Measurements from ENCODE around the gene FAM78B.

The FAM78B gene

DNA sequence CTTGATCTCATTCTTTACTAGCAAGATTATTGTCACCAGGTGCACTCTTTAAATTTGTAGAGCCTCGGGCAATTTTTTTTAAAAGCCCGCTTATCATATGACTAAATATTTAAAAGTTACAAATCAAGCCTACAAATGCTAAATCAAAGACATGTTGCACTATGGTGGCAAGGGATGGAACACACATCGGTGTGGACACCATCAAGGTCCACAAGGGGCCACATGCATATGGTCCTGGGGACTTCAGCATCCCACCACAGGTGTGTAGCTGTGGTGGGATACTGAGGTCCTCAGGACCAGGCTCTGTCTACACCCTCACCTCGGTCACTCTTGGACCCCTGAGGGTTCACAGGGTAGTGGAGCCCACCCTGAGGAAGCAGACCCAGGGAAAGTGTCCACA lies 45.8 kb downstream of the FAM78B start:
- TF ChIP-seq, protein P1, sequence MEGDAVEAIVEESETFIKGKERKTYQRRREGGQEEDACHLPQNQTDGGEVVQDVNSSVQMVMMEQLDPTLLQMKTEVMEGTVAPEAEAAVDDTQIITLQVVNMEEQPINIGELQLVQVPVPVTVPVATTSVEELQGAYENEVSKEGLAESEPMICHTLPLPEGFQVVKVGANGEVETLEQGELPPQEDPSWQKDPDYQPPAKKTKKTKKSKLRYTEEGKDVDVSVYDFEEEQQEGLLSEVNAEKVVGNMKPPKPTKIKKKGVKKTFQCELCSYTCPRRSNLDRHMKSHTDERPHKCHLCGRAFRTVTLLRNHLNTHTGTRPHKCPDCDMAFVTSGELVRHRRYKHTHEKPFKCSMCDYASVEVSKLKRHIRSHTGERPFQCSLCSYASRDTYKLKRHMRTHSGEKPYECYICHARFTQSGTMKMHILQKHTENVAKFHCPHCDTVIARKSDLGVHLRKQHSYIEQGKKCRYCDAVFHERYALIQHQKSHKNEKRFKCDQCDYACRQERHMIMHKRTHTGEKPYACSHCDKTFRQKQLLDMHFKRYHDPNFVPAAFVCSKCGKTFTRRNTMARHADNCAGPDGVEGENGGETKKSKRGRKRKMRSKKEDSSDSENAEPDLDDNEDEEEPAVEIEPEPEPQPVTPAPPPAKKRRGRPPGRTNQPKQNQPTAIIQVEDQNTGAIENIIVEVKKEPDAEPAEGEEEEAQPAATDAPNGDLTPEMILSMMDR (conservative IDR thresholded peaks at IDR 0.05) = no peak
- no peak overlapping the region for H3K27ac ChIP-seq

DNA sequence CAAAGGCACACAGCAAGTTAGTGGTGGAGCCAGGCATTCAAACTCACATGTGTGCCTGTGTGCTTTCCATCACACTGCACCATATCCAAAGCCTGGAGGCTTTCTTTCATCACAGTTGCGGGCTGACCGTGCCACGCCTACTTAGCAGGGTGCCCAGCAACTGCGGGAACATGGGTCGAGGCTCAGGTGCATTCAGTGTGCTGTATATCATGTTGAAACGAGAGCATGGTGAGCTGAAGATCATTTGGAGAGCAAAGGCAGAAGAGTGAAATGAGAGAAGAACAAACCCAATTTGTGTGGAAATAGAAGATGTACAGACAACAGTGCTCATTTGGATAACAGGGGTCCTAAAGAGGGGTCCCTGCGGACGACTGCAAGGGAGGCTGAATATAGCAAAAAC lies 46.5 kb downstream of the FAM78B start:
- TF ChIP-seq, protein P1 (conservative IDR thresholded peaks at IDR 0.05) = no peak

DNA sequence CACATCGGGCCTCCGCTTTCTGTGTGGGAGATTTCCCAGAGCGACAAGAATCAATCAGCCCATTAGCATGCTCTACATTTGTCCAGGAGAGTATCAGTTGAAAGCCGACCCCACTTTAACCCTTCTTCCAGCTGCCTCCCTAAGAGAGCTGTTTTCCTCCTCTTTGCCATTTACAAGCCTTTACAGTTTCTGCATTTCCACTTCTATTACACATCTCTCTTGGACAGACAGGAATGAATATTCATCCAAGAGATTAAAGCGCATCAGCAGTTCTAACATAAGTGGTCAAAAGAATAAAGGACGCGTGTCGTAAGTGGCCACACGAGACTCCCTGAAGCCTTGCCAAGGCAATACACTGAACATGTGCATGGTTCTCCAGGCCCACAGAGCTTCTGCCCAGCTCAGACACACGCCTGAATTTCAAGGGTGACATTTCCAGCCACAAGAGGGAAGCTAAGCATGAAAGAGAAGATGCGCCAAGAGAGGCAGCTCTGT lies 47.3 kb downstream of the FAM78B start:
- no peak overlapping the region for H3K27ac ChIP-seq
- TF ChIP-seq, protein P1 (conservative IDR thresholded peaks at IDR 0.05) = no peak

More for the DNA sequence above, 46.5 kb downstream of the FAM78B start:
- no peak overlapping the region for H3K27ac ChIP-seq

DNA sequence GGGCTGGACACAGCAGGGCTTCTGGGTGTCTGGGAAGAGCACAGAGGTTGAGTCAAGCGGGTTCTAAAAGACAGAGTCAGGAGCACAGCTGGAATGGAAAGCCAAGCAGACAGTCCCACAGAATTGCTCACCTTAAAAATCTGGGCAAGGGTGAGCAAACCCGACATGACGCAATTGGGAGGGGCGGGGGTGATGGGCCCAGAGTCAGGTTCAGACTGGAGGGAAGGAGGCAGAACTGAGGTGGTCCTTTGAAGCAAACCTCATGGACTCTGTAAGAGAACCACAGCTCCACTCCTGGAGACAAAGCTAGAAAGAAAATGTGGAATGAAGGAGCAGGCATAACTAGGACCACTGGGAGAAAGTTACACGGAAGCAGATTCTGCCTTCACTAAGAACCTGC lies 49.0 kb downstream of the FAM78B start:
- H3K27ac ChIP-seq = no peak overlapping the region
- TF ChIP-seq, protein P1 (conservative IDR thresholded peaks at IDR 0.05) = no peak

DNA sequence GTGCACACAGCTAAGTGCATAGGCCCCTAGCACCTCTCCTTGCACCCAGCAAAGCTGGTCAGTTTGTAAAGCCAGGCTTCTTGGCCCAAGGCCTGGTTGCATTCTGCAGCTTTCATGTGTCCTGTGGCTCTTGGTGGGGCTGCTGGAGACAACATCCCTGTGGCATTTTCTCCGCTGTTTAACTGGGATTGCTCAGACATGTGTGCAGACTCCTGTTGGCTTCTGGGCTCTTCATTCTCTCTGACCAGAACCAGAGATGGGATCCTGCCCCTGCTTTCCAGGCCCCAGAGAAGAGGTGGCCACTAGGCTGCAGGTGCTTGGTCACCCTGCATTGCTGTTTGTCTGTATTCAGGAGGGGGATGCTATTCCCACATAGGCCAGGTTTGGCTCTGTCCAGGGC lies 50.8 kb downstream of the FAM78B start:
- H3K27ac ChIP-seq = no peak overlapping the region
- TF ChIP-seq, protein P1 (conservative IDR thresholded peaks at IDR 0.05) = no peak

DNA sequence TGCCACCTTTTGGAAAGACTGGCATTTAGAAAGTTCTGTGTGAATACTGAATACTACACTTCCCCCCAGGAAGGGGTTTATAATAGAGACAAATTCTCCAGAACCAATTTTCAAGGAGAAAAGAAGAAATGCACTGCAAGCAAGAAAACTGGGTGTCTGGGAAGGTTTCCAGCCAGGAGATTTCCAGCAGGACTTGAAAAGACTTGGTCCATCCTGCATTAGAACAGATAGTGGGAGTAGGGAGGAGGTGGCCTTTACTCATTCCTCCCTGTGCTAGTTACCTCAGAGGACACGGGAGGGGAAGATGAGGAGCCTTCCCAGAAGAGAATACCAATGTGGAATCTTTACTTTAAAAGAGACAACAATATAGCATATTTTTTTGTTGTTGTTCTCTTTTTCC lies 52.4 kb downstream of the FAM78B start:
- no peak overlapping the region for H3K27ac ChIP-seq
- TF ChIP-seq, protein P1 (conservative IDR thresholded peaks at IDR 0.05) = no peak

DNA sequence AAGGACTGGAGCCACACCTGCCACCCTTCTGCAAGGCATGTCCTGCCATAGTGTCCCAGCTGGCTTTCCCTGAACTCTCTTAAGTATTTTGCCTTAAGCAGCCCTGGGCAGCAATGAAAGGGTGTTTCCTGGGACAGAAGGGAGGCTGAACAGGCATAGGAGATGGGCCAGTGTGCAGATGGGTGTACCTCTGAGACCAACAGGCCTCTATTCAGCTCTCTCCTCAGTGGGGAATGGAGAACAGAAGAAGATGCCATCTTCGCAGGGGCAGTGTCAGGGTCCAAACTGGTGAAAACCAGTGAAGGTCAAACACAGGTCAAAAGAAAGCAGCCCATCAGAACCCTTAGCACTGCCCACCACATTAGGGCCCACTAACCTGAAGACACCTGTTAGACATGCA lies 53.2 kb downstream of the FAM78B start:
- no peak overlapping the region for H3K27ac ChIP-seq
- TF ChIP-seq, protein P1 (conservative IDR thresholded peaks at IDR 0.05) = no peak

Measured in VCaP (cell line).